ENCODE results near the gene ASPN.

ASPN gene

GRCh38 chr9:92482329-92482728 is at the start of gene ASPN:
ASPN (minus strand) TSS chr9:92482506.
- DNase-seq (ENCODE audit: low read depth), result no peak
- H3K4me3 ChIP-seq (ENCODE audit: low read depth, low read length), result no peak within 1 kb of the TSS

GRCh38 chr9:92530893-92531292 is 48.6 kb upstream of the ASPN start:
- no peak overlapping the region for H3K4me3 ChIP-seq (ENCODE audit: low read depth, low read length)
- DNase-seq (ENCODE audit: low read depth), result no peak

- DNase-seq (ENCODE audit: low read depth), result no peak
- H3K4me3 ChIP-seq (ENCODE audit: low read depth, low read length), result no peak overlapping the region
Measured at GRCh38 chr9:92529124-92529523, 46.8 kb upstream of the ASPN start.

- H3K4me3 ChIP-seq (ENCODE audit: low read depth, low read length), result no peak overlapping the region
- DNase-seq (ENCODE audit: low read depth), result no peak
Measured at GRCh38 chr9:92528522-92528849, 46.2 kb upstream of the ASPN start.

GRCh38 chr9:92527832-92528521 is 45.7 kb upstream of the ASPN start:
- DNase-seq (ENCODE audit: low read depth), result no peak
- H3K4me3 ChIP-seq (ENCODE audit: low read depth, low read length), result no peak overlapping the region

GRCh38 chr9:92527291-92527828 is 45.1 kb upstream of the ASPN start:
- DNase-seq (ENCODE audit: low read depth), result no peak
- H3K4me3 ChIP-seq (ENCODE audit: low read depth, low read length), result no peak overlapping the region

- no peak overlapping the region for H3K4me3 ChIP-seq (ENCODE audit: low read depth, low read length)
- no peak for DNase-seq (ENCODE audit: low read depth)
Measured at GRCh38 chr9:92525306-92525705, 43.0 kb upstream of the ASPN start.

- H3K4me3 ChIP-seq (ENCODE audit: low read depth, low read length), result no peak overlapping the region
- no peak for DNase-seq (ENCODE audit: low read depth)
Measured at GRCh38 chr9:92524881-92525280, 42.6 kb upstream of the ASPN start.

GRCh38 chr9:92522983-92523970 is 41.0 kb upstream of the ASPN start:
- H3K4me3 ChIP-seq (ENCODE audit: low read depth, low read length), result no peak overlapping the region
- no peak for DNase-seq (ENCODE audit: low read depth)

- DNase-seq (ENCODE audit: low read depth), result no peak
- H3K4me3 ChIP-seq (ENCODE audit: low read depth, low read length), result no peak overlapping the region
Measured at GRCh38 chr9:92520837-92521236, 38.5 kb upstream of the ASPN start.

- DNase-seq (ENCODE audit: low read depth), result no peak
- H3K4me3 ChIP-seq (ENCODE audit: low read depth, low read length), result no peak overlapping the region
Measured at GRCh38 chr9:92518199-92518598, 35.9 kb upstream of the ASPN start.

GRCh38 chr9:92517046-92517445 is 34.7 kb upstream of the ASPN start:
- no peak for DNase-seq (ENCODE audit: low read depth)
- H3K4me3 ChIP-seq (ENCODE audit: low read depth, low read length), result no peak overlapping the region

GRCh38 chr9:92516521-92516920 is 34.2 kb upstream of the ASPN start:
- no peak overlapping the region for H3K4me3 ChIP-seq (ENCODE audit: low read depth, low read length)
- no peak for DNase-seq (ENCODE audit: low read depth)

- no peak overlapping the region for H3K4me3 ChIP-seq (ENCODE audit: low read depth, low read length)
- DNase-seq (ENCODE audit: low read depth), result no peak
Measured at GRCh38 chr9:92514635-92515034, 32.3 kb upstream of the ASPN start.

- DNase-seq (ENCODE audit: low read depth), result no peak
- no peak overlapping the region for H3K4me3 ChIP-seq (ENCODE audit: low read depth, low read length)
Measured at GRCh38 chr9:92513349-92513748, 31.0 kb upstream of the ASPN start.

GRCh38 chr9:92512622-92513021 is 30.3 kb upstream of the ASPN start:
- DNase-seq (ENCODE audit: low read depth), result no peak
- no peak overlapping the region for H3K4me3 ChIP-seq (ENCODE audit: low read depth, low read length)

GRCh38 chr9:92510747-92511146 is 28.4 kb upstream of the ASPN start:
- no peak for DNase-seq (ENCODE audit: low read depth)
- H3K4me3 ChIP-seq (ENCODE audit: low read depth, low read length), result no peak overlapping the region

- H3K4me3 ChIP-seq (ENCODE audit: low read depth, low read length), result no peak overlapping the region
- DNase-seq (ENCODE audit: low read depth), result no peak
Measured at GRCh38 chr9:92509050-92509449, 26.7 kb upstream of the ASPN start.

GRCh38 chr9:92508018-92508820 is 25.9 kb upstream of the ASPN start:
- no peak for DNase-seq (ENCODE audit: low read depth)
- H3K4me3 ChIP-seq (ENCODE audit: low read depth, low read length), result no peak overlapping the region

- no peak for DNase-seq (ENCODE audit: low read depth)
- H3K4me3 ChIP-seq (ENCODE audit: low read depth, low read length), result no peak overlapping the region
Measured at GRCh38 chr9:92507496-92507895, 25.2 kb upstream of the ASPN start.

All from skeletal muscle cell (primary cell).